Vagina (tissue), 2 donors: ENCODE data around the gene ADGRL3.

Experiments
- POLR2AphosphoS5 ChIP-seq, 2 donors: sonication (generic); formaldehyde crosslinking; IDR thresholded peaks; one replicate each; pipeline ENCODE4 v1.9.0; 2017; ENCODE audit warnings: antibody characterized with exemption in 2 of 2, mild to moderate bottlenecking in 2 of 2, low read depth in 1 of 2; ENCODE audit not compliant: insufficient read depth in 1 of 2
- TF ChIP-seq, protein P1 (sequence below), 3 experiments: fragments of 450-650 bp in 2 of 3; fragments of 200-600 bp in 1 of 3; sonication (generic) in 1 of 3; IDR thresholded peaks; one replicate each; pipeline ENCODE4 v1.5.1; 2017 to 2019; ENCODE audit warnings: antibody characterized with exemption in 3 of 3, mild to moderate bottlenecking in 2 of 3, moderate library complexity in 2 of 3

DNA sequence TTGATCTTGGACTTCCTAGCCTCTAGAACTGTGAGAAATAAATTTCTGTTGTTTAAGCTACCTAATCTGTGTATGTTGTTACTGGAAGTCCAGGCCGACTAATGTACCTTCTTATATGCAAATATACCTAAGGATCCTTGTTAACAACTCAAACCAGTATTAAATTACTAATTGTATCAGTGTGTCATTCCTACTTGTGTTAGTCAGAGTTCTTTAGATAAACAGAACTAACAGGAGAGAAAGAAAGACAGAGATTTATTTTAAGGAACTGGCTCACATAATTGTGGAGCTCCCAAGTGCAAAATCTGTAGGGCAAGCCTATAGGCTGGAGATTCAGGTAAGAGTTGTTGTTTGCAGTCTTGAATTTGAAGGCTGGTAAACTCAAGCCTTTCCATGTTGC is 120.0 kb downstream of the ADGRL3 start:
- TF ChIP-seq, protein P1, sequence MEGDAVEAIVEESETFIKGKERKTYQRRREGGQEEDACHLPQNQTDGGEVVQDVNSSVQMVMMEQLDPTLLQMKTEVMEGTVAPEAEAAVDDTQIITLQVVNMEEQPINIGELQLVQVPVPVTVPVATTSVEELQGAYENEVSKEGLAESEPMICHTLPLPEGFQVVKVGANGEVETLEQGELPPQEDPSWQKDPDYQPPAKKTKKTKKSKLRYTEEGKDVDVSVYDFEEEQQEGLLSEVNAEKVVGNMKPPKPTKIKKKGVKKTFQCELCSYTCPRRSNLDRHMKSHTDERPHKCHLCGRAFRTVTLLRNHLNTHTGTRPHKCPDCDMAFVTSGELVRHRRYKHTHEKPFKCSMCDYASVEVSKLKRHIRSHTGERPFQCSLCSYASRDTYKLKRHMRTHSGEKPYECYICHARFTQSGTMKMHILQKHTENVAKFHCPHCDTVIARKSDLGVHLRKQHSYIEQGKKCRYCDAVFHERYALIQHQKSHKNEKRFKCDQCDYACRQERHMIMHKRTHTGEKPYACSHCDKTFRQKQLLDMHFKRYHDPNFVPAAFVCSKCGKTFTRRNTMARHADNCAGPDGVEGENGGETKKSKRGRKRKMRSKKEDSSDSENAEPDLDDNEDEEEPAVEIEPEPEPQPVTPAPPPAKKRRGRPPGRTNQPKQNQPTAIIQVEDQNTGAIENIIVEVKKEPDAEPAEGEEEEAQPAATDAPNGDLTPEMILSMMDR (IDR thresholded peaks at IDR 0.05), result no peak
- TF ChIP-seq POLR2AphosphoS5 (IDR thresholded peaks at IDR 0.05; ENCODE audit: insufficient read depth in 1 of 2, low read depth in 1 of 2), result no peak
